Measurements from ENCODE around the gene B3GALT6.

DNA sequence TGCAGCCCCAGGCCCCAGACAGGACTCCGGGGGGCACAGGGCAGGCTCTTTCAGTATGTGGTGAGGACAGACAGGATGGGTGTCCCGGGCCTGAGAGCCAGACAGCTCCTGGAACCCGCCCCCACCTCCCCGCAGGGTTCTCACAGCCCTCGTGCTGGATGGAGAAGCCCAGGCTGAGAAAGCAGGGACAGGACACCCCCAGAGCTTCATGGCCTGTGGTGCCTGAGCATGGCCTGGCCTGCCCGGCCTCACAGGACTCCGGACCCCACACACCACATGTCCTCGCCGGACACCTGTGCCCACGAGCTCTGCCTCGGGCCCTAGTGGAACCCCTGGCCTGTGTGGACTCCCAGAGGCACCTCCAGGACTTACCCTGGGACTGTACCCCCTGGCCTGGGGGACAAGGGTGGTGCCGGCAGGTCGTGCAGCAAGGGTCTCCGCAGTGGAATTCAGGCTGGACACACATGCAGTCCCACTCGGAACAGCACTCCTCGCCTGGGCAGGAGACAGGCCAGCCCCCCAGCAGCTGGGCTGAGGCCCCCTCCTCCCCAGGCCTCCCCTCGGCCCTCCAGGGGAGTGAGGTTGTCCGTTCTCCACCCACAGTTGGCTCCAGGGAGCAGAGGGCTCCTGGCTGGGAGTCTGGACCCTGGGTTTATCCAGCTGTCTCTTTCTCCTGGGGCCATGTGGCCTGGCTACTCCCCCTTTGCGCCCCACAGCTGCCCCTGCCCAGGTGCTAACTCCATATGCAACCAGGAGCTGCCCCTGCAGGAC lies 26.9 kb upstream of the B3GALT6 start:
- TF ChIP-seq ELF4 (IDR thresholded peaks at IDR 0.05) (no peak), SUZ12 (IDR thresholded peaks at IDR 0.05) (no peak), BHLHE40 (IDR thresholded peaks at IDR 0.05; ENCODE audit: borderline replicate concordance) (no peak), SP1 (IDR thresholded peaks at IDR 0.05) (no peak), FOXM1 (IDR thresholded peaks at IDR 0.05; ENCODE audit: borderline replicate concordance) (no peak), FOXA1 (IDR thresholded peaks at IDR 0.05) (no peak), CTBP1 (IDR thresholded peaks at IDR 0.05; ENCODE audit: borderline replicate concordance) (no peak), ARNT (IDR thresholded peaks at IDR 0.05) (no peak)

All from HEK293T (cell line).